GM21786 (cell line): ENCODE results near the gene FBXO10.
"Not testable (repeated sequence)": the region's sequence is repeated elsewhere in the genome, so short reads cannot be mapped to it uniquely, and the experiment has no call there.

Experiments used
- ATAC-seq: cut with Tn5 transposase; IDR thresholded peaks from one replicate; pipeline ENCODE4 v1.9.1; 2021; ENCODE audit not compliant: unreplicated experiment

FBXO10 gene

DNA sequence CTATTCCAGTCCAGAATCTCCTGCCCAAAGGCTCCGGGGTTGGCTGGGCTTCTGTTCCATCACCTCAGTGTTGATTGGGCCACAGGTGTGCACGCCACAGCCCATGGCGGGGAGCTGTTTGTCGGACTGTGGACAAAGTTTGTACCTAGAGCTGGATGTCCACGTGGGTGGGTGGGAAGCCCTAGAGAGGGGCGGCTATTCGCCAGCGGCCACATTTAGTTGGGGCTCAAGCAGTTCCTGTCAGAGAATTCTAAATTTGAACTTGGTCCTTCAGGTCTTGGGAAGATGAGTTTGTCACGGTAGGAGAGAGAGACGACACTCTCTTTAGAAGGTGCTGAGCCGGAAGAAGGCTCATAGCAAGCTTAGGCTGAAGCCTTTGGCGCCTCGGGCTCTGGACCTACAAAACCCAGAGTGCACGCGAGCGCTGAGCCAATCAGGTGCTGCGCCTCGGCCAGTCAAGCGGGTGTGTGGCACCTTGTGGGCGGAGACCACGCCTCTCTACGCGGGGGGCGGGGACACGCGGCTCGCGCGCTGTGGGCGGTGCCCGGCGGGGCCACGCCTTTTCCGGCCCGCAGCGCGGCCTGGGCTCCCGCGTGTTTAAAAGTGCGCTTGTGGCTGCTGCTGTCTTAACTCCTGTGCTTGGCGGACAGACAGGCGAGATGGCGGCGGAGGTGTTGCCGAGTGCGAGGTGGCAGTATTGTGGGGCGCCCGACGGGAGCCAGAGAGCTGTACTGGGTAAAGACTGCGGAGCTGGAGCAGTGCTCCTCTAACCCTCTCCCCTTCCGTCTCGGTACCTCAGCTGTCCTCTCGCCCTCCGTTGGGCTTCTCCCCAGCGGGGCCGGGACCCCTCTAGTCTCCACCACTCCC lies 90.6 kb downstream of the FBXO10 start, which contains the start of gene POLR1E:
TSS of gene POLR1E (plus strand) at position 560 of the 867 bp plus-strand sequence. CDS start at position 660, 100 bp downstream.
- peak; percentile 95 for ATAC-seq

DNA sequence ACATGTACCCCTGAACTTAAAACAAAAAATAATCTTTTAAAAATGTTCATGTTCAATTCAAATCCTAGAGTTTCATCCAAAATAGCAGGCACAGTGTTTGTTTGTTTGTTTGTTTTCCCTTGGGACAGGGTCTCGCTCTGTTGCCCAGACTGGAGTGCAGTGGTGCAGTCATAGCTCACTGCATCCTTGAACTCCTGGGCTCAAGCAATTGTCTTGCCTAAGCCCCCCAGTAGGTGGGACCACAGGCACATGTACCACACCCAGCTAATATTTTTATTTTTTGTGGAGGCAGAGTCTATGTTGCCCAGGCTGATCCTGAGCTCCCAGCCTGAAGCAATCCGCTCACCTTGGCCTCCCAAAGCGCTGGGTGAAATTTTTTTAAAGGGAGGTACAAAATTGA lies 95.4 kb downstream of the FBXO10 start:
- no peak for ATAC-seq

- not testable (repeated sequence) for ATAC-seq
Measured at GRCh38 chr9:37477987-37478619, 98.1 kb downstream of the FBXO10 start.

DNA sequence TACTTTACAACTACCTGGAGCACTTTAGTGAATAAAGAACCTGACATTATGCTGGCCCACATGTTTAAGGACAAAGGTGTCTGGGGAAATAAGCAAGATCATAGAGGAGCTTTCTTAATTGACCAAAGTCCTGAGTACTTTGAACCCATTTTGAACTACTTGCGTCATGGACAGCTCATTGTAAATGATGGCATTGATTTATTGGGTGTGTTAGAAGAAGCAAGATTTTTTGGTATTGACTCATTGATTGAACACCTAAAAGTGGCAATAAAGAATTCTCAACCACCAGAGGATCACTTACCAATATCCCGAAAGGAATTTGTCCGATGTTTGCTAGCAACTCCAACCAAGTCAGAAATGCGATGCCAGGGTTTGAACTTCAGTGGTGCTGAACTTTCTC lies 98.7 kb downstream of the FBXO10 start:
- not testable (repeated sequence) for ATAC-seq

DNA sequence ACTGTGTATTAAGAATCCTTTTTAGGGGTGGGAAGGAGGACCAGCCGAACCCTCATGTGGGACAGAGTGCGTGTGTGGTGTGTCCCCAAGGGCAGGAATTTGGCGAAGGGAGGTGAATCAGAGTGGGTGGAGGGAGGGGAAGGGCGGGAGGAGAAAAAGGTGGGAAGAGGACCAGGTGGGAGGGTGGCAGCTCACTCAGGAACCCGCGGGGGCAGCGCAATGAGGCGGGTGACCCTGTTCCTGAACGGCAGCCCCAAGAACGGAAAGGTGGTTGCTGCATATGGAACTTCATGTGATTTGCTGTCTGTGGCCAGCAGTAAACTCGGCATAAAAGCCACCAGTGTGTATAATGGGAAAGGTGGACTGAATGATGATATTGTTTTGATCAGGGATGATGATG lies 99.2 kb downstream of the FBXO10 start:
- ATAC-seq: no peak

DNA sequence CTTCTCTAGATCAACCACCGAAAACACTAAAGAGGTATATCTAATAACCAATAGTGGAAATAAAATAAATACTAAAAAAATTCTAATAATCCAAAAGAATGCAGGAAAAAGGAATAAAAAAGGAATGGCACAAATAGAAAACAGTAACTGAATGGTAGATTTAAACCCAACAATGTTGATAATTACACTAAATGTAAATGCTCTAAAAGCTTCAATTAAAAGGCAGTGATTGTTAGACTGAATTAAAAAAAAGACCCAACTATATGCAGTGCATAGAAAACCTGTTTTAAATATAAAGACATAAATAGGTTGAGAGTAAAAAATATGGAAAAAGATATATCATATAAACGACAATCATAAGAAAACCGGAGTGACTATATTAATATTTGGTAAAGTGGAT lies 101.7 kb downstream of the FBXO10 start:
- no peak for ATAC-seq

GRCh38 chr9:37473982-37474381 lies 102.2 kb downstream of the FBXO10 start:
- not testable (repeated sequence) for ATAC-seq

- ATAC-seq: no peak
Measured at GRCh38 chr9:37471942-37472684, 104.1 kb downstream of the FBXO10 start.

DNA sequence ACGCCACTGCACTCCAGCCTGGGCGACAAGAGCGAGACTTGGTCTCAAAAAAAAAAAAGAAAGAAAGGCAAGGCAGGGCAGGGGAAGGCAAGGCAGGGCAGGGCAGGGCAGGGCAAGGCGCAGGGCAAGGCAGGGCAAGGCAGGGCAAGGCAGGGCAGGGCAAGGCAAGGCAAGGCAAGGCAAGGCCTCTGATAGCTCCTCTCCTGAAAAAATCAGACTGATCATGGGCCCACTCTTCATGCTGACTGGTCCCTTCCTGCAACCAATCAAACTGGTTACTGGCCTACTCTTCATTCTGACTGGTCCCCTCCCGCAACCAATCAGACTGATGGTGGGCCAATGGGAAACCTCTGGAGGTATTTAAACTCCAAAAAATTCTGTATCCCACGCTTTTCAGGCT lies 107.6 kb downstream of the FBXO10 start:
- ATAC-seq: no peak

DNA sequence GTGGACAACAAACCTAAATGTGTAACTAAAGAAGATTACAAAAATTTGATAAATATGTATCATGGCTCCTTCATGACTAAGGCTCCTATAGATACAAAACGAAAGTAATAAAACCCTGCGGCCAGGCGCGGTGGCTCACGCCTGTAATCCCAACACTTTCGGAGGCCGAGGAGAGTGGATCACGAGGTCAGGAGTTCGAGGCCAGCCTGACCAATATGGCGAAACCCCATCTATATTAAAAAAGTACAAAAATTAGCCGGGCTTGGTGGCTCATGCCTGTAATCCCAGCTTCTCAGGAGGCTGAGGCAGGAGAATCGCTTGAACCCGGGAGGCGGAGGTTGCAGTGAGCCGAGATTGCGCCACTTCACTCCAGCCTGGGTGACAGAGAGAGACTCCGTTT lies 108.7 kb downstream of the FBXO10 start:
- not testable (repeated sequence) for ATAC-seq

GRCh38 chr9:37466037-37466709 lies 110.0 kb downstream of the FBXO10 start:
- ATAC-seq: no peak

GRCh38 chr9:37465249-37466036 lies 110.7 kb downstream of the FBXO10 start, which contains the start of gene ZBTB5:
Gene ZBTB5, minus strand, starts transcription at chr9:37465450. Its CDS starts 22,899 bp downstream, at chr9:37442551.
- peak; percentile 80 for ATAC-seq

DNA sequence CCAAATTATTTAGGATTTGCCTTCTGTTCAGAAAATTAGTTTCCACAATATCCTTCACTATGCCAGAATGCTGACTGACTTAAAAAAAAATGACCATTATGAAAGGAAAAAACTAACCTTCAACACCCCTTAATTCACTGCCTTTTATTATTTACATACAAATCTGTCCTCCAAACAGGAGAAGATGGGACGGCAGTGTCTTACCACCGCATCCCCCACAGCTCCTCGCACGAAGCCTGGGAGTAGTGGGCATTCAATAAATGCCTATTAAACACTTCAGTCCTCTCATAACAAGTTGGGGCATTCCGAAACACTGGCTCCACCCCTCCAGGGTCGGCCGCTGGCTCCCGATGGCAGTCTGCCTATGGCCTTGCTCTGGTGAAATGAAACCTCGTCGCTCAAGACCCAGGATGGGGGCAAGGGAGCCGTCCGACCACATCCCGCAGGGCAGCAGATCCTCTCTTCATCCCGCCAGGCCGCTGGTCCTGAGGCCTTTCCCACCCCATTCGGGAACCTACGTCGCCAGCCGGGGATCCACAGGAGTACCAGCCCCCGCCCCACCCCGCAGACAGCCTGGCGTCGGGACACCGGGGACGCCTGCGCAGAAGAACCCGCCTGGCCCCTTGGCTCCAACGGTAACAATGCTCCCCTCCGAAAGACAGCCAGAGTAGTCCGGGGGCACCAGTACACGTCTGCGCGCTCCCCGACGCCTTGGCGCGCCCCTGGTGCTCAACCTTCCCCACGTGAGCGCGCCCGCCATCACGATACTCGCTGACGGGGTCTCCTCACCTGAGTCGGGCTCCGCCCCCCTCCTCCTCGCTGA lies 111.5 kb downstream of the FBXO10 start:
- ATAC-seq: peak; percentile 11

- ATAC-seq: no peak
Measured at GRCh38 chr9:37464006-37464405, 112.2 kb downstream of the FBXO10 start.
